GM19463 (cell line): ENCODE results near the gene STPG2.
A peak's percentile ranks its signal among the peaks of the same experiment; 100 is the strongest.
"Not testable (repeated sequence)": the region's sequence is repeated elsewhere in the genome, so short reads cannot be mapped to it uniquely, and the experiment has no call there.

Experiments
- ATAC-seq: cut with Tn5 transposase; IDR thresholded peaks from one replicate; pipeline ENCODE4 v1.9.1; 2021; ENCODE audit warnings: mild to moderate bottlenecking, moderate library complexity; ENCODE audit not compliant: unreplicated experiment

The STPG2 gene

DNA sequence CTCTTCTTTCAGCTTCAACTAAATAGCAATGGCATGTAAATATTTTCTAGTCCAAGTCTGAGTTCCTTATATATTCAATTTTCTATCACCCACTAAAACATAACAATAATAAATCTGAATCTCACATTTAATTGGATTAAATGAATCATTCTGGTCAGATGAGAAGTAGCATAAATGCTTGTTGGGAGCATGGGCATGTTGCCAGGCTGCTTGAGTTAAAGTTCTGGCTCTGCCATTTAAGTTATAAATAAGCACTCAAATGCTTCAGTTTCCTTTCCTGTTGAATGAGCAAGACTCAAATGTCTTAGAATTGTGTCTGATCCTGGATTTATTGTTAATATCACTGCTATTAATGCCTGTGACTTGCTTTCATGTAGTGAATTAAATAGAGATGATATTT is 496.3 kb downstream of the STPG2 start:
- no peak for ATAC-seq

DNA sequence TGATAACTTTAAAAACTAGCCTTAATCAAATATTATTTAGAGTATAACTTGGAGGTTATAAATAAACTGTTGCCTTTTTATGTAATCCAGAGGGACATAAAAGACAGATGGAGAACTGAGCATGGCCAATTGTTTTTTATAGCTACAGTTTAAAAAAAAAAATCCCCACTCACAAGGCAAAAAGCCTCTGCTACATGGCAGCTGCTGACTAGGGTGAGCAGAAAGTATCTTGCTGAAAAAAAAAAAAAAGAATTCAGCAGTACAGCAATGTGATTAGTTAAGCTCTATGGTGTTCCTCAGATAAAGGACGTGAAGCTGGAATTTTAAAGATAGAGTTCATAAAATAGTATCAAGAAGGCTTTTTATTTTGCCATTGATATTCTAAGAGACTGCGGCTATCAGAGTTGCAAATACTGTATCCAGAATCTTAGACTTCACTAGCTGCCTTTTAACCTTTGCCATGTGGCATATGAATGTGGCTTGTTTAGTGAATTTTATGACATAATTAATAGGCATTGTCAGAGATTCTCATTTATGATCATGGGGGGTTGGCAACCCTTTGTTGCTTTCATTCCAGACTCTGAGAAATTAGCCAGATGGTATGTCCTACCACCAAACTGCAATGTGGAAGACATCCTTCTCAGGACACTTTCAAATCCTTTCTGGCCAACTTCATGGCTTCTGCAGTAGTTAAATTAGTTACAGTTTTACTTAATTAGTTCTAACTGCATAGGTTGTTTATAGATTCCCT is 498.0 kb downstream of the STPG2 start:
- ATAC-seq: no peak

DNA sequence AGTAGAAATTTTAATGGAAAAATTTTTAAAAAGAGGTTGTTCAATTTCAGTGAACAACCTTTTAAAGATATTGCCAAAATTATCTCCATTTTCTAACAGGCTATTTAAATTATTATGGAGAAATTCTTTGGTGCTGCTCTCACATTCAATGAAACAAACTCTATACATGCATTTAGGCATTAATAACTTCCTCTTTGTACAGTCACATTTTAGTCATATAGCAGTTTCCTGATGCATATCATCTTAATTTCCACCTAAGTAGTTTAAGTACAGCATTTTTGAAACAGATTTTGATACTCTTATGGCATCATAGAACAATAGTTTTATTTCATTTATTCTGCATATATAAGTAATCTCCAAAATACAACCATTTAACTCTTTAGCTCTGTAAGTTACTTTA is 500.1 kb downstream of the STPG2 start:
- ATAC-seq: no peak

DNA sequence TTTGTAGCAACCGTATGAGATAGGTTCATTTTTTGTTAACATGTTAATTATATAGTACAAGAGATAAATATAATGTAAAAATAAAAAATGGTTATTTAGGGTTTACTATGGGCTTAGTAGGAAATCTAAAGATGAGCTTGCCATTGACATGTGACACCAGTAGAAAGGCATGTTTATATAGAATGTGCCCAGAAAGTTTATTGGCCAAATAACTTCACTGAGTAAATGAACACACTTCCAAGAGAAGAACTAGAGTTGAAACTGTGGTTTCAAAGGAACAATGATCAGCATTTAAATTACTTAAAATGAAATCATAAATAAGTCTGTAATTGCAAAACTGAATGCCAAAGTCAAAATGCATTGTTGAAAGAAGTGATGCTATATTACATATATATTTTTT is 503.3 kb downstream of the STPG2 start:
- no peak for ATAC-seq

DNA sequence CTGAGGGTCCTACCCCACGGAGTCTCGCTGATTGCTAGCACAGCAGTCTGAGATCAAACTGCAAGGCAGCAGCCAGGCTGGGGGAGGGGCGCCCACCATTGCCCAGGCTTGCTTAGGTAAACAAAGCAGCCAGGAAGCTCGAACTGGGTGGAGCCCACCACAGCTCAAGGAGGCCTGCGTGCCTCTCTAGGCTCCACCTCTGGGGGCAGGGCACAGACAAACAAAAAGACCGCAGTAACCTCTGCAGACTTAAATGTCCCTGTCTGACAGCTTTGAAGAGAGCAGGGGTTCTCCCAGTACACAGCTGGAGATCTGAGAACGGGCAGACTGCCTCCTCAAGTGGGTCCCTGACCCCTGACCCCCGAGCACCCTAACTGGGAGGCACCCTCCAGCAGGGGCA is 509.4 kb downstream of the STPG2 start:
- not testable (repeated sequence) for ATAC-seq

DNA sequence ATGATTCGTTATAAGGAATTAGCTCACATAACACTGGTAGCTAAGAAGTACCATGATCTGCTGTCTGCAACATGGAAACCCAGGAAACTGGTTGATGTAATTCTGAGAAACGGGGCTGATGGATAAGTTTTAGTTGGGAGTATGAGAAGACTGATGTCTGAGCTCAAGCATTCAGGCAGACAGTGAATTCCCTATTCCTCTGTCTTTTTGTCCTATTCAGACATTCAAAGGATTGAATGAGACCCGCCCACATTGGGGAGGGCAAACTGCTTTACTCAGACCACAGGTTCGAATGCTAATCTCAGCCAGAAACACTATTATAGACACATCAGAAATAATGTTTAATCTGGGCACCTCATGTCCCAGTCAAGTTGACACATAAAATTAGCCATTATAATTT is 515.5 kb downstream of the STPG2 start:
- ATAC-seq: no peak

DNA sequence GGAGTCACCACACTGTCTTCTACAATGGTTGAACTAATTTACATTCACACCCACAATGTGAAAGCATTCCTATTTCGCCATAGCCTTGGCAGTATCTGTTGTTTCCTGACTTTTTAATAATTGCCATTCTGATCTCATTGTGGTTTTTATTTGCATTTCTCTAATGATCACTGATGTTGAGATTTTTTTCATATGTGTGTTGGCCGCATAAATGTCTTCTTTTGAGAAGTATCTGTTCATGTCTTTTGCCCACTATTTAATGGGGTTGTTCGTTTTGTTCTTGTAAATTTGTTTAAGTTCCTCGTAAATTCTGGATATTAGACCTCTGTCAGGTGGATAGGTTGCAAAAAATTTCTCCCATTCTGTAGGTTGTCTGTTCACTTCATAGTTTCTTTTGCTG is 519.1 kb downstream of the STPG2 start:
- ATAC-seq: no peak

DNA sequence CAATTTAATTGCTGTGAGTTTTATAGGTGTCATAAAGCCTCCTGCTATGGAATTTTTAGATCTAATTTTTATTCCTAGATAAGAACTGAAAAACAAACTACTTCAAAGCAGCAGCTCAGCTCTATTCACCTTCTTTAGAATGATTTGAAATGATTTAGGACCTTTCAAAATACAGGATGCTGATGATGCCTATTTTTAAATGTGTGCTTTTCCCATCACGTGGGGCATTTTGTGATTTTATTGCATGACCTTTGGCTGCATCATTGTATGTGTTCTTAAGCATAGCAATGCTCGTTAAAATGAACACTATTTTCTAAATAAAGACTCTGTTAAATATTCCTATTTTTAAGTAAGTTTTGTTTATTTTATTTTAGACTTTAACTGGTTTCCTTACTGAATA is 537.3 kb downstream of the STPG2 start:
- ATAC-seq: no peak

DNA sequence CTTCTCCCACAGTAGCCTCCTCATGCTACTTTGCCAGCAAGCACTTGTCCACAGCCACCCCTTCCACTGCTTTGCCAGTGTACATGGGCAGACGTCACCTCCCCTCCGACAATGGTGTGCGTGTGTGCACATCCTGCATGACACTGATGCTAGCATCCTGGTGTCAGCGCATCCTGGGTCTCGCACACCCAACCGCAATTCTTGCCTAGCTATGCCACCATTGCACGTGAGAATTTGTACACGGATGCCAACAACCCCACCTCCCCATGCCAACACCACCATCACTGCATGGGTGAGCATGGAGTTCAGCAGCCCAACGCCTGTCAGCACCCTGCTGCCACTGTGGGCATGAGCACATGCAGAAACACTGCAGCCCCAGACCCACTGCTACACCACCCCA is 550.0 kb downstream of the STPG2 start:
- no peak for ATAC-seq

DNA sequence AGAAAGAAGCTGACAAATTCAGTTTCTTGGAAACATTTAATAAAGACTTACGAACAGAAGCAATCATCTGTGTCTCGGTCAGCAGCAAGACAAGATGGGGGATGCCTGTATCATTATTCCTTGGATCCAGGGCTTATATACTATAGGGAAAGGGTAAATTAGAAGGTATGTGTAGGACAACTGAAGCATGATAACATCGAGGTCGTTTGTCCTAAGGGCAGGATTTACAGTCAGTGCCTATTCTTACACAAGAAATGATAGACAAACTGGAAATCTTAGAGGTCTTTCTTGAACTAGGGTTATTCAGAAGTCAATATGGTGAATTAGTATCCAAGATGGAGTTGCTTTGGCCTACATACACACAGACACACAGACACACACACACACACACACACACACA is 553.0 kb downstream of the STPG2 start:
- no peak for ATAC-seq

DNA sequence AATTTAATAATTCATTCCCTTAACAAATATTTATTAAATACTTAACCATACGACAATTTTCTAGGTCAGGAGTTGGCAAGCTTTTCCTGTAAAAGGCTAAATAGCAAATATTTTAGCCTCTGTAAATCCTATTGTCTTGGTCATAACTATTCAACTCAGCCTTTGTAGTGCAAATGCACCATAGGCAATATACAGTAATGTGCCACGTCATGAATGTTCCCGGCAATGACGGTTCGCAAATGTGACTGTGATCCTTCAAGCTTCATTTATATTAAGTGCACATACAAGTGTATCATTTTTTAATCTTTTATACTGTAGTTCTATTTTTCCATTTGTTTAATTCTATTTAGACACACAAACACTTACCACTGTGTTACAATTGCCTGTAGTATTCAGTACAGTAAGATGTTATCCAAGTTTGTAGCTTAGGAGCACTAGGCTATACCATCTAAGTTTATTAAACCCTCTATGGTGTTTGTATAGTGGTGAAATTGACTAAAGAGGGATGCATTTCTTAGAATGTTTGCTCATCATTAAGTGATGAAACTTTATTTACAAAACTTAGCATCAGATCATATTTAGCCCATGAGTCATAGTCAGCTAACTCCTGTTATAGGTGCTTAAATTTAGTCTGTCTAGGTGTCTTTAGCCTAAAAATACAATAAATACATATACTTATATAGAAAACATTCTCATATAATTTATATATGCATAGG is 553.6 kb downstream of the STPG2 start:
- no peak for ATAC-seq

DNA sequence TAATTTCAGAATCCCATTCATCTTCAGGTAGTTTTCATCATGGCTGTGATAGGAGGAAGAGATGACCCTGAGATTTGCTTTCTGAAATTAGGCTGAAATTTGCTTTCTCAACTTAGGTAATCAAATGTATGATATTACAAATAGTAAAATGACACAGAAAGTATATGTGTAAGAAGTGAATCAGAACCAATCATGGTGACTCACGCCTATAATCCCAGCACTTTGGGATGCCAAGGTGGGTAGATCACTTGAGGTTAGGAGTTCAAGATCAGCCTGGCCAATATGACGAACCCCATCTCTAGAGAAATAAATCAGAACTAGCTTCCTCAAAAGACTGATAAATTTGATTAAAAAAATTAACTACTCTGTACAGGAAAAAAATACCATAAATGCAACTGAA is 555.4 kb downstream of the STPG2 start:
- ATAC-seq: no peak

DNA sequence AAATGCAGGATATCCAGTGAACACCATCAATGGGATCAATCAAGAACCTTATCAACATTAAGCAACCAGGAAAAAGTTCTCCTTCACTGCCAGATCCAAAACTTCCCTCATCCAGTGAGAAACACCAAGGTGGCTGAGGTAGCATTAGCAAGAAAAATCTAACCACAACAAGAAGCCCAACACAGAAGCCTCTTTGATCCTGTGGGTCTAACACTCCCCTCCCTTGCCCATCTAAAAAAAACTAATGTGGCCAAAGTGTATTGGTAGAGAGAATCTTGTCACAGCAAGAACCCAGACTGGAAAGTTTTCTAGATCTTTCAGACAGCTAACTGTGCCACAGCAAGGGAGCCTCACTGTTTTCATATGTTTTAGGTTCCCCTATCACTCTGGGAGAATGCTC is 558.0 kb downstream of the STPG2 start:
- no peak for ATAC-seq

DNA sequence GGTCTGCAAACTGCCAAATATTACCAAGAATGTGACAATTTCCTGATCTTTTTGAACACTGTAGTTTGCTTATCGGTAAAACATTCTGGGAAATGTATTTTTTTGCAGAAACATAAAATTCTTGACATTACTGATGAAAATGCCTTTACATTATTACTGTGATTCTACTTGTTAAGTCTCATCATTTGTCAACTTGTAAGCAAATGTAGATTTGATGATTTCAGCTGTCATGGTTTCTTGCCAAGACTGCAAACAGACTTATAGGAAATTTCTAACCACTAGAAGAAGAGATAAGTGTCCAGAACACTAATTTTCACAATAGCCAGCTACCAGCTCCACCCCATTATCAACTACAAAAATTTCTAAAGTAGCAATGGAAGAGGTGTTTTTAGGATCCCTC is 560.4 kb downstream of the STPG2 start:
- no peak for ATAC-seq

DNA sequence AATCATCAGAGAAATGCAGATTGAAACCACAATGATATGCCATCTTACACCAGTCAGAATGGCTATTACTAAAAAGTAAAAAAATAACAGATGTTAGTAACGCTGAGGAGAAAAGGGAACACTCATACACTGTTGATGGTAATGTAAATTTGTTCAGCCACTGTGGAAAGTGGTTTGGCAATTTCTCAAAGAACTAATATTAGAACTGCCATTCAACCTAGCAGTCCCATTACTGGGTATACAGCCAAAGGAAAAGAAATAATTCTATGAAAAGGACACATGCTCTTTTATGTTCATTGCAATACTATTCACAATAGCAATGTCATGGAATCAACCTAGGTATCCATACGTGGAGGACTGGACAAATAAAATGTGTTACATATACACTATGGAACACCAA is 566.3 kb downstream of the STPG2 start:
- no peak for ATAC-seq

DNA sequence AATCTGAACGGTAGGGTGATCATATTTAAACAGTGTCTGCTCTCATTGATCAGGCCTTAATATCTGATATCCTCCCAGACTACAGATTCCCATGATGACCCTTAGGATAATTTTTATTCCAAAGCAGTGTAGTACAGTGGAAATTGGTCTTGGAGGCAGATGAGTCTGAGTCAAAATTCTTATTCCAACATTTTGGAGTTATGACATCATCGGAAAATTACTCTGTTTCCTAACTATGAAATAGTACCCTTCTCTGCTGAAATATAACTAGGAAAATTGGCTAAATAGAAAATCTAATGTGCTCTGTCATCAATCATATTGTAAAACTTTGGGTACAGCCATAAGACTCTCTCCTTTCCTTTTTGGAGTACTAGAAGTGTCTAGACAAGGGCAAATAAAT is 583.3 kb downstream of the STPG2 start:
- no peak for ATAC-seq

DNA sequence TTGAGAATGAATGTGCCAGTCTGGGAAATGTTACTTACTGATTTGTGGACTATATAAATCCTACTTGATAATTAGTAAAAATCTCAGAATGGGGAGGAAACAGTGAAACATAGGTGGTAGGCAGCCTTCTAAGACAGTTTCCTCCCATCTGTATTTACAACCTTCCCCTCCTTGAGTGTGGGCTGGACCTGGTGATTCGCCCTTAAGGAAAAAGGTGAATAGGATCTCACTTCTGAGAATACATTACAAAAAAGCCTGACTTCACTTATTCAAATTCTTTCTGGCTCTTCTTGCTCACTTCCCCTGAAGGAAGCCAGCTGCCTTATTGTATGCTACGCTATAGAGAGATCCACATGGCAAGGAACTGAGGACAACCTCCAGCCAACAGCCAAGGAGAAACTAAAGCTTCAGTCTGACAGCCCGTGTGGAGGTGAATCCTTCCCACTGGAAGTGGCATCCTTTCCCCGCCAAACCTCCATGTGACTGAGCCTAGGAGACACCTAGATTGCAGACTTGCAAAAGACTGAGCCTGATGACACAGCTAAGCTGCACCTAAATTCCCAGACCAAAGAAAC is 585.0 kb downstream of the STPG2 start:
- no peak for ATAC-seq

DNA sequence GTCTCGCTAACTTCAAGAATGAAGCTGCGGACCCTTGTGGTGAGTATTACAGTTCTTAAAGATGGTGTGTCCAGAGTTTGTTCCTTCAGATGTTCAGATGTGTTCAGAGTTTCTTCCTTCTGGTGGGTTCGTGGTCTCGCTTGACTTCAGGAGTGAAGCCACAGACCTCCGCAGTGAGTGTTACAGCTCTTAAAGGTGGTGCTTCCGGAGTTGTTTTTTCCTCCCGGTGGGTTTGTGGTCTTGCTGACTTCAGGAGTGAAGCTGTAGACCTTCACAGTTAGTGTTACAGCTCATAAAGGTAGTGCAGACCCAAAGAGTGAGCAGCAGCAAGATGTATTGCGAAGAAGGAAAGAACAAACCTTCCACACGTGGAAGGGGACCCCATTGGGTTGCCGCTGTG is 592.6 kb downstream of the STPG2 start:
- not testable (repeated sequence) for ATAC-seq

DNA sequence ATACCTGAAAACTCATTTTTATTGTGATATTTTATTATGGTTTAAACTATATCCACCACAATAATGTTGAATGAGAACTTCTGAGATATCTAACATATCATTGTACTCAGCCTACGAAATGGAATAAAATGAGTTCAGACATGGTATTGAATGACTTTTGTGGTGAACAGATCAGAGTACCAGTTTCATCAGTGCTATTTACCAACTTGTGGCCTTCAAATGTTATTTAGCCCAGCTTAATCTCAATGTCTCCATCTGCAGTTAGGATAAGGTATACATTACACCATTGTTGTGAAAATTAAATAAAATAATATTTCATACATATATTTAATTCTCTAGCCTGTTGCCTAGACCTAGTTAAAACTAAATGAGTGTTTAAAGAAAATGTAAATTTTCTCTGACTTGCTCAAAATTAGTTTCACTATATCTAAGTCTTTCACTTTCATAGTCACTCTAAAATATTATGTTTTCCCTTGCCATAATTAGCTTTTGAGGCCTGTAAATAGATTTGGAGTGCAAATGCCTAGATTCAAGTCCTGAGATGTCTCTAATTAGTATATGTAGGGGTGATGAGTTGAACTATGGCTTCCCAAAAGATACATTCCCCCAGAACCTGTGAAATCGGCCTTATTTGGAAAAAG is 594.2 kb downstream of the STPG2 start:
- peak; percentile 52 for ATAC-seq

DNA sequence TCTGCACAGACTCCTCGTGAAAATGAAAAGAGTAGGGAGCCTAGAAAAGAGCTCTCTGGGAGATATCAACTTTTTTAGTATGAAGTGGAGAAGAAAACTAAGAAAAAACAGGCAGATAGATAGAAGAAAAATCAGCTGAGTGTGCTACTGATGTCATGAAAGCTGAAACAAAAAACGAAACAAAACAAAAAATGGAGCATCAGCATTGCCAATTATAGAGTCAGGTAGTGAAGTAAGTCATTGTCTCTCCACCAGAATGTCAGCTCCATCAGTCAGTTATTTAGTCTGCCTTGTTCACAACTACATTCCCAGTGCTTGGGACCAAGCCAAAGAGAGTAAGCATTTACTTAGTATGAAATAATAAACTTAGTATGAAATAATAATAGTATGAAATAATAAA is 595.1 kb downstream of the STPG2 start:
- no peak for ATAC-seq

DNA sequence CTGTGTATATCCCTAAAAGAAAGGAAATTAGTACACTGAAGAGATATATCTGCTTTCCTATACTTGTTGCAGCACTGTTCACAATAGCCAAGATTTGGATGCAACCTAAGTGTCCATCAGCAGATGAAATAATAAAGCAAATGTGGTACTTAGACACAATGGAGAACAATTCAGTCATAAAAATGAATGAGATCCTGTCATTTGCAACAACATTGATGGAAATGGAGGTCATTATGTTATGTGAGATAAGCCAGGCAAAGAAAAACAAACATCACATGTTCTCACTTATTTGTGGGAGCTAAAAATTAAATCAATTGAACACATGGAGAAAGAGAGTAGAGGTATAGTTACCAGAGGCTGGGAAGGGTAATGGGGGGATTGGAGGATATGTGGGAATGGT is 611.9 kb downstream of the STPG2 start:
- no peak for ATAC-seq

DNA sequence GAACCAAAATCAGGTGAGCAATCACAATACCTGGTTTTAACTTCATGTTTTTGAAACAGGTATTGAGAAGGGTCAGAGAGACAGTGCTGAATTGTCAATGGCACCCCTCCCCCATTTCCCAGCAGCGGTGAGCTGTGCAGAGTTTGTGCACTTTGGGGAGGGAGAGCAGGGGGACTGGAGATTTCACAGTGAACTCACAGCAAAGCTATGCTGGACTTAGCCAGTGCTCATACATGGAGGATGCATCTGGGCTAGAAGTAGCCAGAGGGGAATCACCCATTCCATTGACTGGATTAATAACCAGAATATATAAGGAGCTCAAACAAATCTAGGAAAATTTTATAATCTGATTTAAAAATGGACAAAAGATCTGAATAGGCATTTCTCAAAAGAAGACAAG is 612.6 kb downstream of the STPG2 start:
- ATAC-seq: no peak
